HepG2 (cell line): ENCODE data around the gene NVL. TPM values are rescaled to one million over a fixed set of nuclear protein-coding genes. Genes with fewer than 3 reads are reported as not detected.

Source experiments
- CBFB ChIP-seq: sonication (generic); formaldehyde crosslinking; IDR thresholded peaks from 2 replicates; pipeline ENCODE4 v1.4.0; 2020; ENCODE audit warnings: missing genetic modification reagents
- POLR2G ChIP-seq: fragments of 200-400 bp; formaldehyde crosslinking; IDR thresholded peaks from 2 replicates; pipeline ENCODE4 v1.6.1; 2018; ENCODE audit warnings: mild to moderate bottlenecking, low read depth, low read length, moderate library complexity
- SOX13 ChIP-seq, 3 experiments: fragments of 450-650 bp in 1 of 3; sonication (generic) in 1 of 3; formaldehyde crosslinking in 1 of 3; IDR thresholded peaks in 2 of 3; conservative IDR thresholded peaks in 1 of 3; 2 replicates each; pipeline versions ENCODE4 v1.5.0 to v1.6.1; 2016 to 2020; ENCODE audit warnings: antibody characterized with exemption in 1 of 3, mild to moderate bottlenecking in 1 of 3, missing compliant biosample characterization in 1 of 3, missing genetic modification reagents in 1 of 3, moderate library complexity in 1 of 3
- TEAD3 ChIP-seq: optimal IDR thresholded peaks from 2 replicates; pipeline ENCODE3; 2016; ENCODE audit warnings: borderline replicate concordance
- ZNF549 ChIP-seq: sonication (generic); formaldehyde crosslinking; IDR thresholded peaks from 2 replicates; pipeline ENCODE4 v1.5.0; 2020; ENCODE audit warnings: missing genetic modification reagents
- ZNF674 ChIP-seq: sonication (generic); formaldehyde crosslinking; IDR thresholded peaks from 2 replicates; pipeline ENCODE4 v1.5.0; 2020; ENCODE audit warnings: low read depth, mild to moderate bottlenecking, missing genetic modification reagents
- ZNF720 ChIP-seq: sonication (generic); formaldehyde crosslinking; IDR thresholded peaks from 2 replicates; pipeline ENCODE4 v1.4.0; 2020; ENCODE audit warnings: missing genetic modification reagents
- polyA plus RNA-seq, 8 experiments: library from polyadenylated mRNA; depleted of rRNA in 3 of 8; stranded (reverse) in 7 of 8; unstranded in 1 of 8; fragments of >200 nt; fragmentation: Illumina TruSeq in 4 of 8; extraction: Trizol in 4 of 8; gene quantifications; 2 replicates each; pipeline versions ENCODE4 v1.2.1 to v1.2.3, GENCODE V29; 2011 to 2016; ENCODE audit warnings: low read depth in 4 of 8, missing spikeins in 1 of 8, mixed read lengths in 1 of 8; ENCODE audit not compliant: insufficient read depth in 1 of 8
- total RNA-seq, 5 experiments: library from RNA; depleted of rRNA; stranded (reverse); fragments of >200 nt; fragmentation: Illumina TruSeq; extraction: Trizol; gene quantifications; 2 replicates each; pipeline ENCODE4 v1.2.3, GENCODE V29; 2016; ENCODE audit warnings: low read depth in 1 of 5
- TF ChIP-seq, protein P1 (sequence below): sonication (generic); formaldehyde crosslinking; IDR thresholded peaks from 2 replicates; pipeline ENCODE4 v1.4.0; 2020; ENCODE audit warnings: missing genetic modification reagents, borderline replicate concordance
- TF ChIP-seq, protein P2 (sequence below): sonication (generic); formaldehyde crosslinking; IDR thresholded peaks from 2 replicates; pipeline ENCODE4 v1.5.0; 2020; ENCODE audit warnings: mild to moderate bottlenecking, missing genetic modification reagents
- TF ChIP-seq, protein P3 (sequence below): sonication (generic); formaldehyde crosslinking; IDR thresholded peaks from 2 replicates; pipeline ENCODE4 v1.5.1; 2020; ENCODE audit warnings: mild to moderate bottlenecking, moderate library complexity, missing genetic modification reagents
- TF ChIP-seq, protein P4 (sequence below): sonication (generic); formaldehyde crosslinking; IDR thresholded peaks from 2 replicates; pipeline ENCODE4 v1.4.0; 2020; ENCODE audit warnings: missing genetic modification reagents

The NVL gene
- total and polyA plus RNA-seq, 2 of the 13 experiments (the other 11 are each of a cell fraction or from before 2014, with no cell fraction given), result 8.3 to 21.0 TPM

DNA sequence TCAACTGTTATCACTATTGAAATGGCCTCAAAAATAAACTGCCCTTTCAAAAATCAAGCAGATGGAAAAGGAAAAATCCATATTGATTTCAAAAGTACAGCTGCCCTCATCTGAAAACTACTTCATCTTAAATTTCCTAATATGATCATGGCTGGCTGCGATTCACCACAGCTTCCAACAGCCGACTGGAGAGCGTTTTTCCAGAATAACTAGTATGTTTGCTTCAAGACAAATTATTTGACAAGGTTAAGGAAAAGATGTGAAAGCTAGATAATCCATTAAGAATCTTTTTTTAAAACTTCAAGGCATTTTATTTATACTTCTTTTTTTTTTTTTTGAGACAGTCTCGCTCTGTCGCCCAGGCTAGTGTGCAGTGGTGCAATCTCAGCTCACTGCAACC lies 151.1 kb downstream of the NVL start (continued):
- TF ChIP-seq, protein P1, sequence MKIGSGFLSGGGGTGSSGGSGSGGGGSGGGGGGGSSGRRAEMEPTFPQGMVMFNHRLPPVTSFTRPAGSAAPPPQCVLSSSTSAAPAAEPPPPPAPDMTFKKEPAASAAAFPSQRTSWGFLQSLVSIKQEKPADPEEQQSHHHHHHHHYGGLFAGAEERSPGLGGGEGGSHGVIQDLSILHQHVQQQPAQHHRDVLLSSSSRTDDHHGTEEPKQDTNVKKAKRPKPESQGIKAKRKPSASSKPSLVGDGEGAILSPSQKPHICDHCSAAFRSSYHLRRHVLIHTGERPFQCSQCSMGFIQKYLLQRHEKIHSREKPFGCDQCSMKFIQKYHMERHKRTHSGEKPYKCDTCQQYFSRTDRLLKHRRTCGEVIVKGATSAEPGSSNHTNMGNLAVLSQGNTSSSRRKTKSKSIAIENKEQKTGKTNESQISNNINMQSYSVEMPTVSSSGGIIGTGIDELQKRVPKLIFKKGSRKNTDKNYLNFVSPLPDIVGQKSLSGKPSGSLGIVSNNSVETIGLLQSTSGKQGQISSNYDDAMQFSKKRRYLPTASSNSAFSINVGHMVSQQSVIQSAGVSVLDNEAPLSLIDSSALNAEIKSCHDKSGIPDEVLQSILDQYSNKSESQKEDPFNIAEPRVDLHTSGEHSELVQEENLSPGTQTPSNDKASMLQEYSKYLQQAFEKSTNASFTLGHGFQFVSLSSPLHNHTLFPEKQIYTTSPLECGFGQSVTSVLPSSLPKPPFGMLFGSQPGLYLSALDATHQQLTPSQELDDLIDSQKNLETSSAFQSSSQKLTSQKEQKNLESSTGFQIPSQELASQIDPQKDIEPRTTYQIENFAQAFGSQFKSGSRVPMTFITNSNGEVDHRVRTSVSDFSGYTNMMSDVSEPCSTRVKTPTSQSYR, result no peak
- TF ChIP-seq CBFB (CRISPR knock-in tag) (no peak), ZNF720 (CRISPR knock-in tag) (no peak), ZNF674 (CRISPR knock-in tag) (no peak), POLR2G (no peak), TEAD3 (CRISPR knock-in tag) (no peak), SOX13 (IDR thresholded peaks at IDR 0.05) (no peak), SOX13 (CRISPR knock-in tag; conservative IDR thresholded peaks at IDR 0.05 in 1 of 2, IDR thresholded peaks at IDR 0.05 in 1 of 2) (no peak), ZNF549 (no peak)
- TF ChIP-seq, protein P2, sequence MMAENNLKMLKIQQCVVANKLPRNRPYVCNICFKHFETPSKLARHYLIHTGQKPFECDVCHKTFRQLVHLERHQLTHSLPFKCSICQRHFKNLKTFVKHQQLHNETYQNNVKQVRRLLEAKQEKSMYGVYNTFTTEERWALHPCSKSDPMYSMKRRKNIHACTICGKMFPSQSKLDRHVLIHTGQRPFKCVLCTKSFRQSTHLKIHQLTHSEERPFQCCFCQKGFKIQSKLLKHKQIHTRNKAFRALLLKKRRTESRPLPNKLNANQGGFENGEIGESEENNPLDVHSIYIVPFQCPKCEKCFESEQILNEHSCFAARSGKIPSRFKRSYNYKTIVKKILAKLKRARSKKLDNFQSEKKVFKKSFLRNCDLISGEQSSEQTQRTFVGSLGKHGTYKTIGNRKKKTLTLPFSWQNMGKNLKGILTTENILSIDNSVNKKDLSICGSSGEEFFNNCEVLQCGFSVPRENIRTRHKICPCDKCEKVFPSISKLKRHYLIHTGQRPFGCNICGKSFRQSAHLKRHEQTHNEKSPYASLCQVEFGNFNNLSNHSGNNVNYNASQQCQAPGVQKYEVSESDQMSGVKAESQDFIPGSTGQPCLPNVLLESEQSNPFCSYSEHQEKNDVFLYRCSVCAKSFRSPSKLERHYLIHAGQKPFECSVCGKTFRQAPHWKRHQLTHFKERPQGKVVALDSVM (CRISPR knock-in tag), result no peak
- TF ChIP-seq, protein P3, sequence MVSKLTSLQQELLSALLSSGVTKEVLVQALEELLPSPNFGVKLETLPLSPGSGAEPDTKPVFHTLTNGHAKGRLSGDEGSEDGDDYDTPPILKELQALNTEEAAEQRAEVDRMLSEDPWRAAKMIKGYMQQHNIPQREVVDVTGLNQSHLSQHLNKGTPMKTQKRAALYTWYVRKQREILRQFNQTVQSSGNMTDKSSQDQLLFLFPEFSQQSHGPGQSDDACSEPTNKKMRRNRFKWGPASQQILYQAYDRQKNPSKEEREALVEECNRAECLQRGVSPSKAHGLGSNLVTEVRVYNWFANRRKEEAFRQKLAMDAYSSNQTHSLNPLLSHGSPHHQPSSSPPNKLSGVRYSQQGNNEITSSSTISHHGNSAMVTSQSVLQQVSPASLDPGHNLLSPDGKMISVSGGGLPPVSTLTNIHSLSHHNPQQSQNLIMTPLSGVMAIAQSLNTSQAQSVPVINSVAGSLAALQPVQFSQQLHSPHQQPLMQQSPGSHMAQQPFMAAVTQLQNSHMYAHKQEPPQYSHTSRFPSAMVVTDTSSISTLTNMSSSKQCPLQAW (CRISPR knock-in tag), result no peak
- TF ChIP-seq, protein P4, sequence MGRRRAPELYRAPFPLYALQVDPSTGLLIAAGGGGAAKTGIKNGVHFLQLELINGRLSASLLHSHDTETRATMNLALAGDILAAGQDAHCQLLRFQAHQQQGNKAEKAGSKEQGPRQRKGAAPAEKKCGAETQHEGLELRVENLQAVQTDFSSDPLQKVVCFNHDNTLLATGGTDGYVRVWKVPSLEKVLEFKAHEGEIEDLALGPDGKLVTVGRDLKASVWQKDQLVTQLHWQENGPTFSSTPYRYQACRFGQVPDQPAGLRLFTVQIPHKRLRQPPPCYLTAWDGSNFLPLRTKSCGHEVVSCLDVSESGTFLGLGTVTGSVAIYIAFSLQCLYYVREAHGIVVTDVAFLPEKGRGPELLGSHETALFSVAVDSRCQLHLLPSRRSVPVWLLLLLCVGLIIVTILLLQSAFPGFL, result no peak
